PC-9 (cell line): ENCODE results near the gene BCL11B.

Experiments
- EZH2 ChIP-seq: fragments of 200-600 bp; sonication (generic); IDR thresholded peaks from 2 replicates; pipeline ENCODE4 v1.8.0; 2017; ENCODE audit warnings: antibody characterized with exemption, low read depth
- TF ChIP-seq, protein P1 (sequence below): fragments of 200-600 bp; sonication (generic); conservative IDR thresholded peaks from 2 replicates; pipeline ENCODE4 v1.6.1; 2017; ENCODE audit warnings: mixed run types, antibody characterized with exemption, mild to moderate bottlenecking, moderate library complexity

DNA sequence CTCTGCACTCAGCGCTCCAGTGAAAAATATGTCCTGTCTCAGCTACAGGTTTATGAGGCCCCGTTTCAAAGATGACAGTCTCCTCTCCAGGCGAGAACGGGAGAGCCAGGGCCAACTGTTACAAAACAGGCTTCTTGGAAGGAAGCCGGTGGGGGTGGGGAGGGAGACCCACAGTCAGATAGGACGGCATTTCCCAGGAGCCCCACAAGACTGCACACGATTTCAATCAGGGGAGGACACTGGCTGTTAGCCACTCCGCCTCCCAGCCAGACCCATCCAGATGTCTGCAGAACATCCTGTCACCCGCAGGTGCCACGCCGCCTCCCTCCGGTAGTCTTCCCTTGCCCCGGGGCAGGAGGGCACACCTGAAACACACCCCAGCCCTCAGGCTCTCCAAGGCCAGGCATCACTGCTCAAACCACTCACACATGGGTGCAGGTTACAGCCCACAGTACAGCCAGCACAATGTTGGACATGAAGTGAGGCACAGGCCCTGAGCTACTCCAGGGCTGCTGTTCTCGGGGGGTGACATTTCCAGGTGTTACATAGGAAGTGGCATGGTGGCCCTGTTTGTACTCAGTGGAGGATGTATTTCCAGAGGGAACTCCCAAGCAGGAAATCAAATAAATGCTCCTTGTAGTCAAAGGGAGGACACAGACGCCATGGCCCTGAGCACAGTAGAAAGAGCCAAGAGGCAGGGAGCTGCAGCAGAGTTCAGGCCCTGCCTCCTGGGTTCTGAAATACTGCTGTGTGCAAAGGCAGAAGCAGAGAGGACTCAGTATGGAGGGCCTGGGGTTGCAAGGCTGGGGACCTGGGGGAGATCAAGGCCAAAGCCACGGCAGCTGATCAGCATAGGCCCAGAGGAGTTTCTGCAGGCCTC, 138.1 kb downstream of the BCL11B start:
- TF ChIP-seq, protein P1, sequence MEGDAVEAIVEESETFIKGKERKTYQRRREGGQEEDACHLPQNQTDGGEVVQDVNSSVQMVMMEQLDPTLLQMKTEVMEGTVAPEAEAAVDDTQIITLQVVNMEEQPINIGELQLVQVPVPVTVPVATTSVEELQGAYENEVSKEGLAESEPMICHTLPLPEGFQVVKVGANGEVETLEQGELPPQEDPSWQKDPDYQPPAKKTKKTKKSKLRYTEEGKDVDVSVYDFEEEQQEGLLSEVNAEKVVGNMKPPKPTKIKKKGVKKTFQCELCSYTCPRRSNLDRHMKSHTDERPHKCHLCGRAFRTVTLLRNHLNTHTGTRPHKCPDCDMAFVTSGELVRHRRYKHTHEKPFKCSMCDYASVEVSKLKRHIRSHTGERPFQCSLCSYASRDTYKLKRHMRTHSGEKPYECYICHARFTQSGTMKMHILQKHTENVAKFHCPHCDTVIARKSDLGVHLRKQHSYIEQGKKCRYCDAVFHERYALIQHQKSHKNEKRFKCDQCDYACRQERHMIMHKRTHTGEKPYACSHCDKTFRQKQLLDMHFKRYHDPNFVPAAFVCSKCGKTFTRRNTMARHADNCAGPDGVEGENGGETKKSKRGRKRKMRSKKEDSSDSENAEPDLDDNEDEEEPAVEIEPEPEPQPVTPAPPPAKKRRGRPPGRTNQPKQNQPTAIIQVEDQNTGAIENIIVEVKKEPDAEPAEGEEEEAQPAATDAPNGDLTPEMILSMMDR, result no peak
- no peak for TF ChIP-seq EZH2
